GM18873 (cell line): Measurements from ENCODE around the gene CTRL.
"Not testable (repeated sequence)": the region's sequence is repeated elsewhere in the genome, so short reads cannot be mapped to it uniquely, and the experiment has no call there.

ENCODE experiments used
- ATAC-seq: cut with Tn5 transposase; IDR thresholded peaks from one replicate; pipeline ENCODE4 v1.9.1; 2021; ENCODE audit warnings: mild to moderate bottlenecking, moderate library complexity, moderate number of reproducible peaks; ENCODE audit not compliant: unreplicated experiment, low FRiP score

CTRL gene

GRCh38 chr16:67931712-67932461 is at the start of gene CTRL:
Gene CTRL (minus strand): TSS chr16:67931862. CDS start chr16:67931852, 10 bp downstream.
- ATAC-seq = no peak

- ATAC-seq = no peak
Observed at GRCh38 chr16:67979955-67980678, 48.5 kb upstream of the CTRL start, which contains the start of gene DPEP3. Gene DPEP3 (minus strand): TSS chr16:67980499. CDS start chr16:67980380, 119 bp downstream.

GRCh38 chr16:67977469-67978227 is 46.0 kb upstream of the CTRL start:
- no peak for ATAC-seq

DNA sequence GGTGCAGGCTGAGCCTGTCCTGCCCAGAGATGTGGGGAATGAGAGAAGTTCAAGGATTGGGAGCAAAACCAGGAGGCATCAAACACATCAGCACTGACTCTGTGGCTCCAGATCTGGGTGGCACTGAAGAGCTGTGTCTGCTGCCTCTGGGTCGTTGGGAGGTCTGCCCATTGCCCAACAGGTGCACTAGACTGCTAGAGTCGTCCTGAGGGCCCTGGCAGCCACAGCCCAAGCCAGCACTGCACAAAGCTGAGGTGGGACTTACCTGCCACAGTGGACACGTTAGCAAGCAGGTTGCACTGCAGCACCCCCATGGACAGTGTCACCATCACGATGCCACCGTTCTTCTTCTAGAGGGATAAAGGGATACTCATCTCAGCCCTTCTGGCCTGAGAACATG is 45.3 kb upstream of the CTRL start:
- ATAC-seq = no peak

DNA sequence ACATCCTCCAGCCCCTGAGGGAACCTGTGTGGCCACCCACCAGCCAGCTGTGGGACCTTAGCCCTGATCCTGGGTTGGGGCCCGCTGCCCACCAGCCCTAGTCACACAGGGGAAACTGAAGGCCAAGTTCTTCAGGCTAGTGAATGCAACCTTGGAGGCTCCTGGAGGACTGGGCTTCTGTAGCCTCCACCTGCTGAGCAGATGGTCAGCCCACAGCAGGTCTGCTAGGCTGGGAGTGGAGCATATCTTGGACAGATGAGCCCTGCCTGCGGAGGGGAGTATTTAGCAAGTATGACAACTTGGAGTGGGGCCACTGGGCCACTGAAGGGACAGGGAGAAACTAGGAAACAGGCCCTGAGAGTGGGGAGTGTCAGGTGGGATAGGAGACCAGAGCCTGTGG is 44.5 kb upstream of the CTRL start:
- no peak for ATAC-seq

DNA sequence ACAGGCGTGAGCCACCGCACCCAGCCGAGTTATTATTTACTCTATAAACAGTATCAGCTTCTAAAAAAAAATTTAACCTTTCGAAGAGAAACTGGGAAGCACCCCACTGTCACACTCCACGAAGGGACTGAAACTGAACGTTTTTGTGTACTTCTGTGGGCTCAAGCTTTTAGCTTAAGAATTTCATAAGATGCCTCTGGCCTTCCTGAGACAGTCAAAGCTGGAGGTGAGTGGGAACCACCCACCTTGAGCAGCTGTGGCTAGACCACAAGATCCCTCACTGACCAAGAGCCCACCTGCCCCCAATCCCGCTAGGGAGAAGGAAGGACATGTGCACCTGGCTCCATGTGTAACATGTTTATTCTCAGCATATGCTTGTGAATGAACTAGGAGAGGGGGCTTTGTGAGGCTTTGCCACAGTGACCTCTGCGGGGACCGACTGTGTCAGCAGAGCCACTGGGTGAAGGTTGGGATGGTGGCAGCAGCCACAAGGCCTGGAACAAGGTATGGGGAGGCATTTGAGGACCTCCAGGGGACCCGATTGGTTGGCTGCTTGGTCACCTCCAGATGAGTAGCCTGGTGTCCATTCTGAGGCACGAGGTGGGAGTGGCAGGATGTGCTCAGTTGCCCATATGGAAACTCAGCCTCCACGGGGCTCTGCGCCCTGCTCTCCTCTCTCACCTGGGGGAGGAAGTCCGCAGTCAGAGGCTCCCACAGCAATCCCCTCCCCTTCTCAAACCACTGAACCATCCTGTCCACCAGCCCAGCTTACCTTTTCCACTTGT is 43.9 kb upstream of the CTRL start:
- ATAC-seq = no peak

DNA sequence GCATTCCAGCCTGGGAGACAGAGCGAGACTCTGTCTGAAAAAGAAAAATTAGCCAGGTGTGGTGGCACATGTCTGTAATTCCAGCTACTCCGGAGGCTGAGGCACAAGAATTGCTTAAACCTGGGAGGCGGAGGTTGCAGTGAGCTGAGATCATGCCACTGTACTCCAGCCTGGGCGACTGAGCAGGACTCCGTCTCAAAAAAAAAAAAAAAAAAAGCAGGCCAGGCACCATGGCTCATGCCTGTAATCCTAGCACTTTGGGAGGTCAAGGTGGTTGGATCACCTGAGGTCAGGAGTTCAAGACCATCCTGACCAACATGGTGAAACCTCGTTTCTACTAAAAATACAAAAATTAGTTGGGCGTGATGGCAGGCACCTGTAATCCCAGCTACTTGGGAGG is 40.6 kb upstream of the CTRL start:
- ATAC-seq = not testable (repeated sequence)

DNA sequence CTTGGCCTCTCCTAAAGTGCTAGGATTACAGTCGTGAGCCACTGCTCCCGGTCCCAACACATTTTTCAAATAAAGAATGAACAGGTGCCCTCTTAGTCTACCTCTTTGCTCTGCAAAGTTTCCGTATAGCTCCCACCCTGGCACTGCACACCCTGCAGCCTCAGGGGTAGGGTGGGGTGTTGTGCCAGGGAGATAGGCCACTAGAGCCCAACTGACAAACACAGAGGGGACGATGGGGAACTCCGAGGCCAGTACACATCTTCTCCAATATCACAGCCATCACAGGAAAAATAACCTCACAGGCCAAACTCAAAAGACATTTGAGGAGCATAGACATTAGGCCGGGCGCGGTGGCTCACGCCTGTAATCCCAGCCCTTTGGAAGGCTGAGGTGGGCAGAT is 39.4 kb upstream of the CTRL start:
- no peak for ATAC-seq

GRCh38 chr16:67969254-67970039 is 37.8 kb upstream of the CTRL start:
- ATAC-seq = no peak

DNA sequence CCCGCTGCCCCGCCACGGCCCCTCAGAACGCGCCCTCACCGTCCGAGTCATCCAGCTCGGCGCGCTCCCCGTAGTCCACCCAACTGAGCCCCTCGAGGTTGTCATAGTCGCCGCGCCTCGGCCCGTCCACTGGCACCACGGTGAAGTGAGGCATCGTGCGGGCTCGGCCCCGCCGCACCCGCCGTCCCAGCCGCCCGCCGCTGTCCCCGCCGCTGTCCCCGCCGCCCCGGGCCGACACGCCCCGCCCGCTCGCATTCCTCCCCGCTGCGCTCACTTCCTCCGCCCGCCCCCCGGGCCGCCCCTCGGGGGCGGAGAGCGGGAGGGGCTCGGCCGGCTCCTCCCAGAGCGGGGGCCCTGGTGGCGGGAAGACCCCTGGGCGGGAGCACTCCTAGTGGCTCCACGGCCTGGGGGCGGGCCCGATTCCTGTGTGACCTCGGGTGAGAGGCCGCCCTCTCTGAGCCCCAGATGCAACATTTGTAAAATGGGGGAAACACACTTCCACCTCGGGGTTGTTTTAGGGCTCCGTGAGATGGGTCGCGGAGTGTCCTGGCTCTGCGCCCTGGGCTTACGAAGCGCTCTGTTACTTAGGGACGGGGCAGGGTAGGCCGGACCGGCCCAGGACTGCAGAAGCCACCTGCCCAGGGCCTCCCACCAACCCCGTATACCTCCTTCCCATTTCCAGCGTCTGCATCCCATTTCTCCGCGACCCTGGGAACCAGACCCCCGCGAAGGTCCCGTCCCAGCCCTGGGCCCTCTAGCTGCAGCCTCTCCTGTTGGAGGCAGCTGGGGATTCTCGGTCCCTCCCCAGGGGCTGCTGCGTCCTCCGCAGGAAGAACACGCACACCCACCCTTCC is 37.0 kb upstream of the CTRL start, which contains the start of gene SLC12A4:
Gene SLC12A4, minus strand, starts transcription at position 238 of the 854 bp plus-strand sequence. Its CDS starts 84 bp downstream, at position 154.
- ATAC-seq = peak; percentile 38

DNA sequence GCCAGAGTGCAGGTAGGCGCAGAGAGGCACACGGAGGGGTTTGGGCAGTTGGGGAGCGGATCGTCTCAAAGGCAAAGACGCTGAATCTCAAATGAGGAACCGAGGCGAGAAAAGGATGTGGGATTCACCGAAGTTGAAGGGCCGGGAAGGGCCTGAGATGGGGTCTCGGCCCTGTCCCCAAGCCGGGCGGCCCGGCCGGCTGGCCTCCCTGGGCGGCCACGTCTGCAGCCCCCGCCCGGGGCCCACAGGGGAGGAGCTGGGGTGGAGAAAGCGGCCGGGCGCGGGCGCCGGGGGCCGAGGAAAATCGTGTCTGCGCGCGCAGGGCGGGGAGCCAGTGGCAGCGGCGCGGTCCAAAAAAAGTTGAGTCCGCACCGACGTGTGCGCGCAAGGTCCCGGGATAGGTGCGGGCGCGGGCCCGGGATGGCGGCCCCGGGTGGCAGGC is 36.3 kb upstream of the CTRL start:
- peak; percentile 10 for ATAC-seq

GRCh38 chr16:67967183-67967957 is 35.7 kb upstream of the CTRL start:
- peak; percentile 8 for ATAC-seq

- ATAC-seq = no peak
Observed at GRCh38 chr16:67966549-67967182, 35.0 kb upstream of the CTRL start.

DNA sequence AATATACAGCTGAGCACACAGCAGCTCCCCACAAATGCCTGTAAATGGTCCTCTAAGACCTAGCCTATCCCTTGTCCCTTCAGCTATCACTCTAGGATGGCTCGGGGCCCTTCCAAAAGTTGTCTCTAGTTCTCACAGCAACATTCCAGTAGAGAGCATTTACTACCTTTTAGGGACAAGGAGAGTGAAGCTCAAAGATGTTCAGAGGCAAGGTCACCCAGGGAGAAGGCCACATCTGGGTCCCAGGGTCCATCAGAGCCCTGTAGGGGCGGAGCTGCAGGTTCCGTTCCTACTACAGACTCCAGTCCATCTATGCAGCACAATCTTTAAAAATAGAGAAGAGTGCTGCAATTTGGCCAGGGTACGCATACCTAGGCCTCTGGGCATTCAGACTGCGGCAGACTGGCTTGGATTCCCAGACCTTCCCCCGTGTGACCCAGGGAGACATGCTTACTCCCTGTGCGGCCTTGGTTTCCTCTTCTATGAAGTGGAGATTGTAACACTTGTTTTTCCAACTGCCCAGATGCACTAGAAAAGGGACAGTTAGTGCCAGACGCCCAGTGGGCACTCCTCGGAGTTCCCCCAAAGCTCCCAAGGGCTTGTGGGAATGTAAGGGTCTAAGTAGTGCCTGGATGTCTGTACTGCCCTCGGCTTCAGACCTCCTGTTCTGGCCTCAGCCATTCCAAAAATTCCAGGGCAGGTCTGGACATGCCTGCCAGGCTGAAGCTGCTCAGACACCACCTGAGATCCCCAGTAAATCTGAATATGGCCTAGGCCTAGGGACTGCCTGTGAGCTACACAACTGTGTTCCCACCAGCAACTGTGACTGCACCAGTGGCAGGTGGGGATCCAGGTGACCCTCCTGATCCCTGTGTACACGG is 34.2 kb upstream of the CTRL start:
- no peak for ATAC-seq

DNA sequence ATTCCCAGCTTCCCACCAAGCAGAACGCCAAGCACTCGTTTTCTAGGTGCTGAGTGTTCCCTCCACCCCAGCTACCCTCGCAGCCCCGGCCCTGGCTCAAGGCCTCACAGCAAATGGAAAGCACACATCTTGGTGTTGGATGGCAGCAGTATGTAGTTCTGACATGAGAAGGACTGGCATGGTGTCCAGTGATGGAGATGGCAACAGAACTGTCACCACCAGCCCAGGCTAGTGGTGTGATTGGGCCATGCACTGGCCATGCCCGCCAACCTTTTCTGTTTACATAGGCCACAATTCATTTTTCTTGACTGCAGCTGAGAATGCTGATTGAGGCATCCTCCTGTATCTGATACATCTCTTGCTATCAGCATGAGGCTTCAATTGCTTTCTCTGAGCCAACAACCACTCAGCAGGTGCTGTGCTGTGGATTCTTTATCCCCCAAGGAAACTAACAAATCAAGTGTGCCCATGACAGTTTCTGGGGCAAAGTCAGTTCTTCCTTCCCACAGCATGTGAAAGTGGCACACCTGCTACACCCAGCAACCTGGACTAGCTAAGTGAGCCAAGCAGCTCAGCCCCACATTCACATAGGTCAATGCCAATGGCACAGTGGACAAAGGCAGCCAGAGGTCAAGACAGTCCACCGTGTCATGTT is 32.9 kb upstream of the CTRL start:
- ATAC-seq = no peak
